GM10248 (cell line): Measurements from ENCODE around the gene ADRA2B.
"Not testable (repeated sequence)": the region's sequence is repeated elsewhere in the genome, so short reads cannot be mapped to it uniquely, and the experiment has no call there.

Experiments
- CTCF ChIA-PET: fragments of 300-600 bp; sonication (Branson Sonifier 250); formaldehyde crosslinking; extraction: SDS; loops from one replicate; lab custom pipeline; 2021; ENCODE audit warnings: antibody characterized with exemption; lab: Yijun Ruan, JAX
- POLR2A ChIA-PET: fragments of 350-650 bp; sonication (Branson Sonifier 250); formaldehyde crosslinking; extraction: SDS; loops from one replicate; lab custom pipeline; 2020; ENCODE audit warnings: antibody characterized with exemption; lab: Yijun Ruan, JAX
- DNase-seq: peaks from one replicate; pipeline ENCODE4 v3.0.0; 2012; ENCODE audit errors: extremely low spot score
- TF ChIP-seq, protein P1 (sequence below): IDR thresholded peaks from 2 replicates; pipeline ENCODE4 v1.5.1; 2012; ENCODE audit warnings: mild to moderate bottlenecking, low read depth; ENCODE audit errors: extremely low read depth, missing control alignments, control extremely low read depth

The ADRA2B gene

DNA sequence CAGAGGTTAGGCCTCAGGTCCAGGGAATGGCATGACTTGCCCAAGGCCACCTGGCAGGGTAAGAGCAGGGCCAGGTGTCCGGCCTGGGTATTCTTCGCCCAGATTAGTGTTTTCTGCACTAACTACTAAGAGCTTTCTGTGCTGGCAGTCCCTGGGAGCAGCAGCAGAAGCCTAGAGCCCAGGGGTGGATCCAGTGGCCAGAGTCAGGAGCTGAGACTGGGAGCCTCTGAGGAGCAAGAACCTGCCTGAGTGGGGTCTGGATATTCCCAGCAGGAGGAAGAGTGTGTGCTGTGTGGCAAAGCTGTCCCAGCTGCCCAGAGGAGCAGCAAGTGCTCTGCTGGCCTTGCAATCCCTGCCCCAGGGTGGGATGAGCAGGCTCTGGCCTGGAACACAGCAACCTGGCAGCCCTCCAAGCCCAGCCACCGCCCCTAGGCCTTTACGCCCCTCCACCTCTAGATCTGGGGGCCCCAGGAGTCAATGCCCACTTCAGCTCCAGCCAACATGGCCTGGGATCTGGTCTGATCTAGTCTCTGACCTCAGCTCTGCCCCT is 50.9 kb downstream of the ADRA2B start:
- TF ChIP-seq, protein P1, sequence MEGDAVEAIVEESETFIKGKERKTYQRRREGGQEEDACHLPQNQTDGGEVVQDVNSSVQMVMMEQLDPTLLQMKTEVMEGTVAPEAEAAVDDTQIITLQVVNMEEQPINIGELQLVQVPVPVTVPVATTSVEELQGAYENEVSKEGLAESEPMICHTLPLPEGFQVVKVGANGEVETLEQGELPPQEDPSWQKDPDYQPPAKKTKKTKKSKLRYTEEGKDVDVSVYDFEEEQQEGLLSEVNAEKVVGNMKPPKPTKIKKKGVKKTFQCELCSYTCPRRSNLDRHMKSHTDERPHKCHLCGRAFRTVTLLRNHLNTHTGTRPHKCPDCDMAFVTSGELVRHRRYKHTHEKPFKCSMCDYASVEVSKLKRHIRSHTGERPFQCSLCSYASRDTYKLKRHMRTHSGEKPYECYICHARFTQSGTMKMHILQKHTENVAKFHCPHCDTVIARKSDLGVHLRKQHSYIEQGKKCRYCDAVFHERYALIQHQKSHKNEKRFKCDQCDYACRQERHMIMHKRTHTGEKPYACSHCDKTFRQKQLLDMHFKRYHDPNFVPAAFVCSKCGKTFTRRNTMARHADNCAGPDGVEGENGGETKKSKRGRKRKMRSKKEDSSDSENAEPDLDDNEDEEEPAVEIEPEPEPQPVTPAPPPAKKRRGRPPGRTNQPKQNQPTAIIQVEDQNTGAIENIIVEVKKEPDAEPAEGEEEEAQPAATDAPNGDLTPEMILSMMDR: no peak
- ChIA-PET CTCF (interaction anchor here (1.3 kb wide), 1 partner anchor 51 kb away, joined by 3 read pairs; the partner anchor contains the start of gene ADRA2B), POLR2A (no interaction called here)
- no peak for DNase-seq

DNA sequence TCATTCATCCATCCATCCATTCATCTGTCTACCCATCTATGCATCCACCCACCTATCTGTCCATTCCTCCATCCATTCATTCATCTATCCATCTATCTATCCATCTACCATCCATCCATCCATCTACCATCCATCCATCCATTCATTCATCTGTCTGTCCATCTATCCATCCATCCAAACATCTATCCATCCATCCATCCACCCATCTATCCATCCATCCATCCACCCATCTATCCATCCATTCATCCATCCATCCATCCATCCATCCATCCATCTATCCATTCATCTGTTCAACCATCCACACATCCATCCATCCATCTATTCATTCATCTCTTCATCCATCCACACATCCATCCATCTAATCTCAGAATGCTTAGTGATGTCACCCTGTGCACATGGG is 51.6 kb downstream of the ADRA2B start:
- POLR2A ChIA-PET: not testable (repeated sequence)

DNA sequence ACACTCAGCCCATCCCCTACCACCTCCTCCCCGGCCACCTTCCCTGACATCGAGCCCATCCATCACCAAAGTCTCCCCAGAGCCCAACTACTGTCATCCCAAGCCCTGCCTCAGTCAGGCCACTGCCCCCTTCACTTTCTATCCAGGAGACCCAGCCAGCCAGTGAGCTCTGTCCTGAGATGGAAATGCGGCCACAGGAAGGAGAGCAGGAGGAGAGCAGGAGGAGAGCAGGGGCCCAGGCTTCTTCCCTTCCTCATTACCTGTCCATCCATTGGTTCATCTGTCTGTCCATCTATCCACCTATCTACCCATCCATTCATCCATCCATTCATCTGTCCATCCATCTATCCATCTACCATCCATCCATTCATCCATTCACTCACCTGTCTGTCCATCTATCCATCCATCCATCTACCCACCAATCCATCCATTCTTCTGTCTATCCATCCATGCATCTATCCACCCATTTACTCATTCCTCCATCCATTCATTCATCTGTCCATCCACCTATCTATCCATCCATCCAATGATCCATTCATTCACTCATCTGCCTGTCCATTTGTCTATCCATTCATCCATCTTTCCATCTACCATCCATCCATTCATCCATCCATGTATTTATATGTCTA is 52.2 kb downstream of the ADRA2B start:
- DNase-seq, POLR2A ChIA-PET: not testable (repeated sequence)
- CTCF ChIA-PET: interaction anchor here (0.9 kb wide), 1 partner anchor 1634 kb away, joined by 3 read pairs; no protein-coding TSS in a partner anchor

More for the DNA sequence above, 51.6 kb downstream of the ADRA2B start:
- DNase-seq: not testable (repeated sequence)
- CTCF ChIA-PET: interaction anchor here (1.3 kb wide), 1 partner anchor 52 kb away, joined by 3 read pairs; the partner anchor contains the start of gene ADRA2B

DNA sequence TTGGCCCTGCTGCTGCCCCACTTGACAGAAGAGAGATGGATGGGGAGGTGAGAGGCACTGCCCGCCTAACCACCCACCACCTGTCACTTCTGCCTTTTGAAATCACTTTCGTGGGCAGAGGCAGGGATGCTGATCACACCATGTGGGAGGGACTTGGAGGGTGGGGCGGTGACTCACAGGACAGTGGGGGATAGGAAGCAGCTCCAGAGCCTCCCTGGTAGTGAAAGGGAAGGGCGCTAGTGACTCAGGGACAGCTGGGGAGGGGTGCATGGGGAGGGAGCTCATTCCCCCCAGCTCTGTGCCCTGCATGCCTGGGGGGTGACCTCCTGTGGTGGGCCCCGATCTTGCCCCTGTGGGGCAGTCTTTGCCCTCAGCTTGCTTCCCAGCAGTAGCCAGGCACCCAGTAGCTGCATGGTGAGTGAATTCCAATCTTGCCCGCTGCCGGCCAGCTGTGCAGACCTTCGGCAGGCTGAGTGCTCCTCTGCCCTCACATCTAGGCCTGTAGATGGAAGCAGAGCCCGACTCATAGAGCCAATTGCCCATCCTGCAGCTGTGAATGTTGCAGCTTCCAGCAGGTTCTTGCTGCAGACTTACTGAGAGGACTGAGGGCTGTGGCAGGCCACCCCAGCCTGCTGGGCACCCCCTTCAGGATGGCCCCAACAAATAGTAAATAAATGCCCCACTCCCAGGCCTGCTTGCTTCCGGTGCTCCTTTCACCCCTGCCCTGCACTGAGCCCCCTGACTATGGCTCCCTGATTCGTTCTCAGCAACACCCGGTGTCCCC is 53.1 kb downstream of the ADRA2B start:
- CTCF ChIA-PET: interaction anchor here (0.9 kb wide), 1 partner anchor 1634 kb away, joined by 3 read pairs; no protein-coding TSS in a partner anchor
- POLR2A ChIA-PET, DNase-seq: not testable (repeated sequence)

More for the DNA sequence above, 53.1 kb downstream of the ADRA2B start:
- TF ChIP-seq, protein P1: peak; percentile 42
